Measurements from ENCODE around the gene ASB2.
A peak's percentile ranks its signal among the peaks of the same experiment; 100 is the strongest.

Gene ASB2

DNA sequence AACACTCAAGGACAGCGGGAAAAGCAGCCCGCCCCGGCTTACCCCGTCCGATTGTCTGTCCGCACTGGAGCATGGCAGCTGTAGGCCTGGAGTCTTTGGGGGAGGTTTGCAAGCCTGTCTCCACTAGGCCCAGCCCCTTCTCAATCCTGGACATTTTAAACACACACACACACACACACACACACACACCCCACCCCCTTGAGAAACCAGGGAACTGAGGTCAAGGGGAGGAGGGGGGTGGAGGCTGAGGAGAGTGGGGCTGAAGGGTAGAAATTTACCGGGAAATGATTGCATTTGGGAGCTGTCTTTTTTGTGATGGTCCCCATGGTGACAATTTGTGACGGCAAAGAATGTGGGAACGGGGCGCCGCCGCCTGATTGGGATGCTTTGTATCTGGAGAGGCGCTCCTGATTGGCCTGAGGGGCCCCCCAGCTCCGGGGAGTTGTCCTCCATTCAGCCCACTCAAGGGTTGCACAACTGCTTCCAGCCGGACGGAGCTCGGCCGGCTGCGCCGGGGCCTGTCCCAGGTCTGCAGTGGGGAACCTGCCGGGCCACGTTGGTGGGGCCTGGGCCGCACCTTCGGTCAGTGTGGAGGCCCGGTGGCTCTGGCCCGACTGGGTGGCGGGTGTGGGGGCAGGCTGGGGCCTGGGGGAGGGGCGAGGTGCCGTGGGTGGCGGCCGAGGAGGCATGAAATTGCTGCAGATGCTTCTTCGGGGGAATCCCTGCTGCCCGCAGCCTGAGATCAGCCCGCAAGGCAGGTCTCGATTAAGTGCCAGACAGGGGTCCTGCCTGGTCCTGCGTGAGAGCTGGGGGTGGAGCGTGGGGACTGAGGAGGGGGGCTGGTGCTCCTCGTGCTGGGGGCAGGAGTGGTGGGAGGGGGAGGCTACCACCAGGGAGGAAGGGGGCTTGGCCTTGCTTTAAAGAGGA is 49.2 kb downstream of the ASB2 start, which contains the start of gene FAM181A:
TSS of gene FAM181A (plus strand) at position 472 of the 927 bp plus-strand sequence. CDS start 942 bp downstream, outside the sequence.
- no peak for DNase-seq (ENCODE audit: low read depth)

- DNase-seq (ENCODE audit: low read depth), result no peak
Observed at GRCh38 chr14:93926245-93926872, 50.0 kb downstream of the ASB2 start.

GRCh38 chr14:93925374-93925895 is 50.9 kb downstream of the ASB2 start:
- DNase-seq (ENCODE audit: low read depth), result no peak

DNA sequence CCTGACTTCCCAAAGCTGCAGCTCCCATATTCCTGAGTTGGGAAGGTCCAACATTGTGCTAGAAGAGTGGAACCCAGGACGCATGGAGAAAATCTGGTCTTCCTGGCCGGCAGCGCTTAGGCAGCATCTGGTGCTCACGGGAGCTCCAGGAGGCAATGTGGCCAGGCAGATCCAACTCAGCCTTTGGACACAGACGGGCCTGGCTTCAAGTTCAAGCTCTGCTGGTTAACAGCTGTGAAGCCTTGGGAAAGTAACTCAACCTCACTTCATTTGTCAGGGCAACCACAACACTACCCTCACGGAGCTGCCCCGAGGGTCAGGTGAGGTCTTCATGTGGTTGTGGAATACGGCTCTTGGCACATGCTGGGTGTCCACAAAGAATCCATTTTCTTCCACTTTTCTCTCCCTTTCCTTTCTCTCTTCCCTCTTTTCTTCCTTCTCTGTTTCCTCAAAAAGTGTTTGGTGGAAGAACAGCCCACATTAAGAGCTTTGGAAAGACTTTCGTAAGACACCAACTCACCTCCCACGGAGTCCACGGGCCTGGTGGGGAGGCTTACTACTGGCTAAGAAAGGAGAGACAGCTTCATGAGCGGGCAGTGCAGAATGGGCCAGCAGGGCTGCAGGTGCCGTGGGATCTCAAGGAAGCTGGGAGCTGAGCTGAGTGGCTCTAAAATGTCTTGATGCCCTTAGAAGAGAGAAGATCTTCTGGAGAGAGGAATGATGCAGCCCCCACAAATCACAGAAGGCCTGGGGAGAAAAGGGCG is 51.6 kb downstream of the ASB2 start:
- no peak for DNase-seq (ENCODE audit: low read depth)

- no peak for DNase-seq (ENCODE audit: low read depth)
Observed at GRCh38 chr14:93923626-93924025, 52.7 kb downstream of the ASB2 start.

- no peak for DNase-seq (ENCODE audit: low read depth)
Observed at GRCh38 chr14:93921001-93921806, 55.2 kb downstream of the ASB2 start.

DNA sequence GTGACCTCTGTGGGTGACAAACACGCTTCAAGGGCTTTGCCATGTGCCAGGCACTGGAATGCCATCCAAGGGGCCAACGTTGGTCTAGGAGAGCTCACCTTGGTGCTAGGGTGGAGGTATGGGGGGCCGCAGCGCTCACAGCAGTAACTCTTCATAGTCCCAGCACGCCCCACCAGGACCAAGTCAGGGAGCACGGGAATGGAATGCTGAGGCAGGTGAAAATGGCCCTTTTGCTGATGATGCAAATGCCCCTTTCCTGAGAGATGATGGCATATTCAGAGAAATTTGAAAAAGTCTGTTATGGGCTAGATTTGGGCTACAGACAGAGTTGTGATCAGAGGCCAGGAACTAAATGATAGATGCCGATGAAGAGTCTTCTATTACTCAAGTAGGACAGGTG is 59.2 kb downstream of the ASB2 start:
- DNase-seq (ENCODE audit: low read depth), result no peak

DNA sequence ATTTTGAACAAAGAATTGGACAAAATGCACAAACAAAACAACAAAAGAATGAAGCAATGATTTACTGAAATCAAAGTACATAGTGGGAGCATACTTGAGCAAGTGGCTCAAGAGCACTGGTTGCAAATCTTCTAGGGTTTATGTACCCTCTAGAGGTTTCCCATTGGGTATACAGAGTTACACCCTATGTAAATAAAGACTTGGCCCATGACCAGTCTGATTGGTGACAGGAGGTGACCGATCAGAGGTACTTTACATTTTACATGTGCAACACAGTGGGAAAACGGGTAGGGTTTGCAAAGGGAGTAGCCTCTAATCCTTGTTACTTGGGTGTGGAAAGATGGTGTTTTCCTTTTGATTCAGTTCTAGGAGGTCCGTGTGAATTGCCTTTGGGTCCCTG is 59.9 kb downstream of the ASB2 start:
- no peak for DNase-seq (ENCODE audit: low read depth)

- no peak for DNase-seq (ENCODE audit: low read depth)
Observed at GRCh38 chr14:93915800-93916199, 60.6 kb downstream of the ASB2 start.

- DNase-seq (ENCODE audit: low read depth), result no peak
Observed at GRCh38 chr14:93915070-93915705, 61.2 kb downstream of the ASB2 start.

DNA sequence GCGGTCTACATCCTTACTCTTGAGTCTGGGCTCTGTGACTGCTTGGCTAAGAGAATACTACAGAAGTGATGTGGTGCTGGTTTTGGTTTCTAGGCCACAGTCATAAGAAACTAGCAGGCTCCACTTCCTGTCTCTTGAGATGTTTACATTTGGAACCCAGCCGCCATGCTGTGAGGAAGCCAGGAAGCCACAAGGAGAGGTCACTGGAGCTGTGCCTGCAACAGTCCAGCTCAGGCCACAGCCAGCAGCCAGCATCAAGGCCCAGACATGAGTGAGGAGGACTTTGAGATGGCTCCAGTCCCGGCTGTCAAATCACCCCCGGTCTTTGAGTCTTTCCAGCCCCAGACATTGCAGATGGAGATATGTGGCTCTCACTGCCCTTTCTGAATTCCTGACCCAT is 62.1 kb downstream of the ASB2 start:
- DNase-seq (ENCODE audit: low read depth), result no peak

DNA sequence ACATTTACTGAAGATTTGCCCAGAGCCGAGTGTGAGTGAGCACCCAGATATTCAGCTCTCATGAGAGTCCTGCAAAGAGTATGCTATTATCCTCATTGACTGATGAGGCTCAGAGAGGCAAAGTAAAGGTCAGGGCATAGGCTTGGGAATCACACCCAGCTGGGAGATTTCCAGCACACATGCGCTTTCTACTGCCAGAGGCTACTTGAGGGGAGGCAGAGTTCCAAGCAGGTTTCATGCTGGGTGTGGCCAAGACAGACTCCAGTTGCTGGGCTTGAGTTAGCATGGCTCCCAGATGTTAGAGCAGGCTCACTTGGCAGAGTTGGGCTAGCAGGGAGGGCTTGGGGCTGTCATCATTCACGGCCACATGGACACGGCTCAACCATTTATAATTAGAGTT is 63.6 kb downstream of the ASB2 start:
- DNase-seq (ENCODE audit: low read depth), result no peak

GRCh38 chr14:93911975-93912615 is 64.3 kb downstream of the ASB2 start:
- DNase-seq (ENCODE audit: low read depth), result no peak

GRCh38 chr14:93909429-93910128 is 66.8 kb downstream of the ASB2 start:
- no peak for DNase-seq (ENCODE audit: low read depth)

GRCh38 chr14:93906341-93907329 is 69.7 kb downstream of the ASB2 start:
- peak; percentile 14 for DNase-seq (ENCODE audit: low read depth)

GRCh38 chr14:93905623-93906022 is 70.7 kb downstream of the ASB2 start:
- no peak for DNase-seq (ENCODE audit: low read depth)

DNA sequence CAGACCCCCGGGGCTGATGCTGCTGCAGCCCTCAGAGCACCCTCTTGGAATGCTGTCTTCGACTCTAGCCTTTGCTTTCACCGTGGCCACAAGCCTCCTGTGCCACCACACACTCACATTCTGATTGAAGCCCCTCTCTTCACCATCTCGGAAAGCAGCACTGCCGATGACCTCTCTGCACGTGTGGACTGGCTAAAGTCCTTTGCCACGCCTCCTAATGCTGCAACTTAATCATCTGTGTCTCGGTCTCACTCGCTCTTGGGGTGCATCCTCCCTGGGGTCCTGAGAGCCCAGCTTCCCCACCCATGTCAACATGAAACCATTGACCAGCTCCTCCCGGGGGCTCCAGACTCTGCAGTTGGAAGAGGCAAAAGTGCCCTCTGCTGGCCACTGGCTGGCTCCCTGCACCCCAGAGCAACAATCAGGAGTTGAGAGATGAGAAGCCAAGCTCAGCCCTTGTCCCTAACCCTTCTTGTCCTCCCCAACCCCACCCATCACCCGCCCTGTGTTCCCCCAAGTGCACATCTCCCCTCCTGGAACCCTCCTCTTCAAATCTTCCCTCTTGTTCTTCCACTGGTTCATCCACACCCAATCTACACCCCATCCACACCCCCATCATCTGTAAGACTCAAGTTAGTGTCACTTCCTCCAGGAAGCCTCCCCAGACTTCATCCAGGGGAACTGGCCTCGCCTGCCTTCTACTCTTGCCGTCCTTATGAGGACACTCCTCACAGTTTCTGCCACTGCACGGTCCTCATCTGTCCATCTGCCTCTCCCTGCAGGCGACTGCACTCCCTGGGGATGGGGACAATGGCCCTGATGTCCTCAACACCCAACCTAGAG is 72.8 kb downstream of the ASB2 start:
- DNase-seq (ENCODE audit: low read depth), result no peak
